Keratinocyte (primary cell): ENCODE measurements around the gene SCARB1. TPM values are rescaled to one million over a fixed set of nuclear protein-coding genes. Genes with fewer than 3 reads are reported as not detected.

ENCODE experiments used
- DNase-seq: peaks from one replicate; pipeline ENCODE4 v3.0.0-alpha.2; 2011; ENCODE audit warnings: low read depth, missing footprints, low spot score
- FAIRE-seq: peaks from 2 replicates; lab custom pipeline; 2011; peaks lifted over from hg19 to GRCh38; lab: Jason Lieb, UNC
- H2AFZ ChIP-seq: 2 replicates; pipeline ENCODE4 v1.6.0; 2012; ENCODE audit warnings: low read length, control low read depth, inconsistent platforms; ENCODE audit not compliant: control insufficient read depth
- H3K27ac ChIP-seq: 2 replicates; pipeline ENCODE4 v1.5.1; 2011; ENCODE audit warnings: low read length; ENCODE audit not compliant: control insufficient read depth, insufficient read depth
- H3K27me3 ChIP-seq: 3 replicates; pipeline ENCODE4 v1.6.0; 2011; ENCODE audit warnings: low read length; ENCODE audit not compliant: control insufficient read depth, insufficient read depth; ENCODE audit errors: extremely low read depth
- H3K36me3 ChIP-seq, 2 experiments: 2 replicates in 1 of 2; 3 replicates in 1 of 2; pipeline ENCODE4 v1.5.1; 2011; ENCODE audit warnings: low read length in 2 of 2, mild to moderate bottlenecking in 1 of 2; ENCODE audit not compliant: control insufficient read depth in 2 of 2, insufficient read depth in 2 of 2; ENCODE audit errors: extremely low read depth in 1 of 2
- H3K4me1 ChIP-seq: 3 replicates; pipeline ENCODE4 v1.5.1; 2011; ENCODE audit warnings: low read length; ENCODE audit not compliant: control insufficient read depth, insufficient read depth; ENCODE audit errors: extremely low read depth
- H3K4me2 ChIP-seq: 3 replicates; pipeline ENCODE4 v1.6.0; 2011; ENCODE audit warnings: low read depth, low read length; ENCODE audit not compliant: control insufficient read depth, insufficient read depth; ENCODE audit errors: extremely low read depth
- H3K4me3 ChIP-seq, 3 experiments: fragments of 200-600 bp in 1 of 3; sonication (generic) in 1 of 3; 2 replicates in 2 of 3; 3 replicates in 1 of 3; pipeline ENCODE4 v1.5.1; 2011 to 2016; ENCODE audit warnings: low read length in 3 of 3, mild to moderate bottlenecking in 3 of 3, control low read depth in 2 of 3, inconsistent platforms in 1 of 3, low read depth in 1 of 3, mixed read lengths in 1 of 3, mixed run types in 1 of 3, moderate library complexity in 1 of 3; ENCODE audit not compliant: control insufficient read depth in 2 of 3, insufficient read depth in 2 of 3; ENCODE audit errors: extremely low read depth in 1 of 3
- H3K79me2 ChIP-seq: 2 replicates; pipeline ENCODE4 v1.6.0; 2012; ENCODE audit warnings: low read length; ENCODE audit not compliant: control insufficient read depth, insufficient read depth
- H3K9ac ChIP-seq: 3 replicates; pipeline ENCODE4 v1.6.0; 2011; ENCODE audit warnings: low read length; ENCODE audit not compliant: control insufficient read depth, insufficient read depth; ENCODE audit errors: extremely low read depth
- H3K9me1 ChIP-seq: 3 replicates; pipeline ENCODE4 v1.6.0; 2011; ENCODE audit warnings: low read length; ENCODE audit not compliant: control insufficient read depth, insufficient read depth; ENCODE audit errors: extremely low read depth
- H3K9me3 ChIP-seq: 2 replicates; pipeline ENCODE4 v1.5.1; 2012; ENCODE audit warnings: low read depth, low read length; ENCODE audit not compliant: control insufficient read depth
- H4K20me1 ChIP-seq: 3 replicates; pipeline ENCODE4 v1.6.0; 2011; ENCODE audit warnings: low read length; ENCODE audit not compliant: control insufficient read depth, insufficient read depth; ENCODE audit errors: extremely low read depth
- EZH2 ChIP-seq: IDR thresholded peaks from one replicate; pipeline ENCODE4 v1.6.1; 2012; ENCODE audit warnings: inconsistent platforms, mild to moderate bottlenecking, low read length, moderate library complexity
- dilution Hi-C: fragments of 300-500 bp; cut with MboI; formaldehyde crosslinking; loops from one replicate; pipeline ENCODE4 v1.7.0; 2020; ENCODE audit warnings: low sequenced_read_pairs; ENCODE audit not compliant: extremely low pct_ligation_motif_present
- polyA plus RNA-seq, 5 experiments: library from polyadenylated mRNA; depleted of rRNA in 3 of 5; stranded (reverse) in 3 of 5; stranded (forward) in 1 of 5; unstranded in 1 of 5; fragments of >200 nt; gene quantifications; 1 replicate in 1 of 5; 2 replicates in 3 of 5; 3 replicates in 1 of 5; pipeline versions ENCODE4 v1.2.1 to v1.2.3, GENCODE V29; 2011 to 2012; ENCODE audit warnings: missing spikeins in 2 of 5, low read depth in 1 of 5, low replicate concordance in 1 of 5
- TF ChIP-seq, protein P1 (sequence below), 3 experiments: IDR thresholded peaks in 1 of 3; conservative IDR thresholded peaks in 1 of 3; optimal IDR thresholded peaks in 1 of 3; 2 replicates in 2 of 3; 3 replicates in 1 of 3; pipeline versions ENCODE3 to v1.5.1; 2011; ENCODE audit warnings: low read length in 3 of 3, mild to moderate bottlenecking in 3 of 3, moderate library complexity in 2 of 3, control low read depth in 1 of 3, inconsistent platforms in 1 of 3; ENCODE audit not compliant: insufficient read depth in 2 of 3; ENCODE audit errors: extremely low read depth in 1 of 3

Gene SCARB1
- polyA plus RNA-seq, 1 donor (not counting 4 experiments of a cell fraction or from before 2014, with no cell fraction given) = 40.9 TPM

GRCh38 chr12:124817076-124818000 lies 46.3 kb downstream of the SCARB1 start:
- DNase-seq (no peak), FAIRE-seq (no peak)
- no peaks in the 10 kb centered on the region for H3K27me3 ChIP-seq
- H3K36me3 ChIP-seq = peaks cover 11 to 32% of the 10 kb centered on the region in 2 experiments
- dilution Hi-C loops = no loop called here
- H3K79me2 ChIP-seq = peaks cover 17% of the 10 kb centered on the region
- no peak overlapping the region for H3K4me2 ChIP-seq
- H3K4me3 ChIP-seq = no peak overlapping the region
- no peak overlapping the region for H3K9ac ChIP-seq
- peaks cover 6% of the 10 kb centered on the region for H4K20me1 ChIP-seq
- TF ChIP-seq EZH2 = no peak
- TF ChIP-seq, protein P1, sequence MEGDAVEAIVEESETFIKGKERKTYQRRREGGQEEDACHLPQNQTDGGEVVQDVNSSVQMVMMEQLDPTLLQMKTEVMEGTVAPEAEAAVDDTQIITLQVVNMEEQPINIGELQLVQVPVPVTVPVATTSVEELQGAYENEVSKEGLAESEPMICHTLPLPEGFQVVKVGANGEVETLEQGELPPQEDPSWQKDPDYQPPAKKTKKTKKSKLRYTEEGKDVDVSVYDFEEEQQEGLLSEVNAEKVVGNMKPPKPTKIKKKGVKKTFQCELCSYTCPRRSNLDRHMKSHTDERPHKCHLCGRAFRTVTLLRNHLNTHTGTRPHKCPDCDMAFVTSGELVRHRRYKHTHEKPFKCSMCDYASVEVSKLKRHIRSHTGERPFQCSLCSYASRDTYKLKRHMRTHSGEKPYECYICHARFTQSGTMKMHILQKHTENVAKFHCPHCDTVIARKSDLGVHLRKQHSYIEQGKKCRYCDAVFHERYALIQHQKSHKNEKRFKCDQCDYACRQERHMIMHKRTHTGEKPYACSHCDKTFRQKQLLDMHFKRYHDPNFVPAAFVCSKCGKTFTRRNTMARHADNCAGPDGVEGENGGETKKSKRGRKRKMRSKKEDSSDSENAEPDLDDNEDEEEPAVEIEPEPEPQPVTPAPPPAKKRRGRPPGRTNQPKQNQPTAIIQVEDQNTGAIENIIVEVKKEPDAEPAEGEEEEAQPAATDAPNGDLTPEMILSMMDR (optimal IDR thresholded peaks at IDR 0.05 in 1 of 3, IDR thresholded peaks at IDR 0.05 in 1 of 3, conservative IDR thresholded peaks at IDR 0.05 in 1 of 3; ENCODE audit: extremely low read depth in 1 of 3, insufficient read depth in 2 of 3, low read length in 3 of 3) = no peak
- no peaks in the 10 kb centered on the region for H3K4me1 ChIP-seq
- H3K27ac ChIP-seq = no peak overlapping the region
- H2AFZ ChIP-seq = no peak overlapping the region
- H3K9me3 ChIP-seq = no peaks in the 10 kb centered on the region
- no peaks in the 10 kb centered on the region for H3K9me1 ChIP-seq

GRCh38 chr12:124816295-124816854 lies 47.3 kb downstream of the SCARB1 start:
- no peak overlapping the region for H2AFZ ChIP-seq
- H3K79me2 ChIP-seq = peaks cover 8% of the 10 kb centered on the region
- no peaks in the 10 kb centered on the region for H3K4me1 ChIP-seq
- H3K9ac ChIP-seq = no peak overlapping the region
- dilution Hi-C loops = no loop called here
- FAIRE-seq (no peak), DNase-seq (no peak)
- H3K4me2 ChIP-seq = no peak overlapping the region
- no peaks in the 10 kb centered on the region for H3K9me1 ChIP-seq
- TF ChIP-seq, protein P1 (optimal IDR thresholded peaks at IDR 0.05 in 1 of 3, IDR thresholded peaks at IDR 0.05 in 1 of 3, conservative IDR thresholded peaks at IDR 0.05 in 1 of 3; ENCODE audit: extremely low read depth in 1 of 3, insufficient read depth in 2 of 3, low read length in 3 of 3) = no peak
- no peak for TF ChIP-seq EZH2
- peaks cover 6% of the 10 kb centered on the region for H4K20me1 ChIP-seq
- H3K36me3 ChIP-seq = peaks cover 11 to 36% of the 10 kb centered on the region in 2 experiments
- H3K4me3 ChIP-seq = no peak overlapping the region
- no peaks in the 10 kb centered on the region for H3K27me3 ChIP-seq
- no peaks in the 10 kb centered on the region for H3K9me3 ChIP-seq
- no peak overlapping the region for H3K27ac ChIP-seq
